ENCODE data around the gene ASS1. TPM values are rescaled to one million over a fixed set of nuclear protein-coding genes. Genes with fewer than 3 reads are reported as not detected.

The ASS1 gene
- total RNA-seq, 2 donors from 2014 or later = not detected

GRCh38 chr9:130408669-130409068 is 36.1 kb upstream of the ASS1 start:
- Mint-ChIP-seq H3K36me3 (no peaks in the 10 kb centered on the region), H3K27ac (no peak overlapping the region)

GRCh38 chr9:130409246-130409645 is 35.5 kb upstream of the ASS1 start:
- no peak for ATAC-seq

More at GRCh38 chr9:130408669-130409068, 36.1 kb upstream of the ASS1 start:
- no peak for DNase-seq (ENCODE audit: low spot score)
- H3K4me3 Mint-ChIP-seq = no peak overlapping the region
- no peaks in the 10 kb centered on the region for H3K9me3 Mint-ChIP-seq
- H3K4me1 Mint-ChIP-seq (ENCODE audit: low read depth in 2 of 2) = no peaks in the 10 kb centered on the region
- no peak for ATAC-seq
- H3K27me3 Mint-ChIP-seq = peaks cover 4 to 8% of the 10 kb centered on the region in 2 donors

GRCh38 chr9:130410443-130410842 is 34.3 kb upstream of the ASS1 start:
- DNase-seq (ENCODE audit: low spot score) (no peak), ATAC-seq (no peak)
- H3K9me3 Mint-ChIP-seq = no peaks in the 10 kb centered on the region
- no peak overlapping the region for H3K27ac Mint-ChIP-seq
- no peaks in the 10 kb centered on the region for H3K4me1 Mint-ChIP-seq (ENCODE audit: low read depth in 2 of 2)
- H3K36me3 Mint-ChIP-seq = no peaks in the 10 kb centered on the region
- H3K4me3 Mint-ChIP-seq = no peak overlapping the region
- peaks cover 9 to 12% of the 10 kb centered on the region in 2 donors for H3K27me3 Mint-ChIP-seq

More at GRCh38 chr9:130409246-130409645, 35.5 kb upstream of the ASS1 start:
- Mint-ChIP-seq H3K4me1 (ENCODE audit: low read depth in 2 of 2) (no peaks in the 10 kb centered on the region), H3K4me3 (no peak overlapping the region), H3K27me3 (peaks cover 7 to 12% of the 10 kb centered on the region in 2 donors), H3K9me3 (no peaks in the 10 kb centered on the region), H3K27ac (no peak overlapping the region), H3K36me3 (no peaks in the 10 kb centered on the region)
- no peak for DNase-seq (ENCODE audit: low spot score)

GRCh38 chr9:130411566-130411915 is 33.2 kb upstream of the ASS1 start:
- Mint-ChIP-seq H3K27me3 (peaks cover 9 to 12% of the 10 kb centered on the region in 2 donors), H3K4me3 (no peak overlapping the region), H3K27ac (no peak overlapping the region), H3K9me3 (no peaks in the 10 kb centered on the region), H3K4me1 (ENCODE audit: low read depth in 2 of 2) (no peaks in the 10 kb centered on the region), H3K36me3 (no peaks in the 10 kb centered on the region)
- no peak for ATAC-seq
- DNase-seq (ENCODE audit: low spot score) = no peak

- Mint-ChIP-seq H3K4me1 (ENCODE audit: low read depth in 2 of 2) (no peaks in the 10 kb centered on the region), H3K4me3 (no peak overlapping the region), H3K36me3 (no peaks in the 10 kb centered on the region), H3K27ac (no peak overlapping the region), H3K9me3 (no peaks in the 10 kb centered on the region), H3K27me3 (peaks cover 9 to 12% of the 10 kb centered on the region in 2 donors)
- ATAC-seq (peak in 1 of 2 donors; percentile 25), DNase-seq (ENCODE audit: low spot score) (no peak)
Observed at GRCh38 chr9:130414081-130414731, 30.6 kb upstream of the ASS1 start.

GRCh38 chr9:130414910-130415746 is 29.6 kb upstream of the ASS1 start:
- Mint-ChIP-seq H3K27ac (no peak overlapping the region), H3K9me3 (no peaks in the 10 kb centered on the region), H3K36me3 (no peaks in the 10 kb centered on the region), H3K27me3 (peaks cover 9 to 12% of the 10 kb centered on the region in 2 donors), H3K4me1 (ENCODE audit: low read depth in 2 of 2) (no peaks in the 10 kb centered on the region), H3K4me3 (no peak overlapping the region)
- DNase-seq (ENCODE audit: low spot score) = no peak
- no peak for ATAC-seq

GRCh38 chr9:130417602-130418001 is 27.2 kb upstream of the ASS1 start:
- no peak for ATAC-seq
- H3K36me3 Mint-ChIP-seq = no peaks in the 10 kb centered on the region
- H3K27me3 Mint-ChIP-seq = peaks cover 12% of the 10 kb centered on the region in 2 donors
- no peak overlapping the region for H3K27ac Mint-ChIP-seq
- H3K9me3 Mint-ChIP-seq = no peaks in the 10 kb centered on the region
- no peak overlapping the region for H3K4me3 Mint-ChIP-seq
- no peak for DNase-seq (ENCODE audit: low spot score)
- no peaks in the 10 kb centered on the region for H3K4me1 Mint-ChIP-seq (ENCODE audit: low read depth in 2 of 2)

GRCh38 chr9:130418776-130419175 is 26.0 kb upstream of the ASS1 start:
- H3K27me3 Mint-ChIP-seq = peaks cover 3 to 8% of the 10 kb centered on the region in 2 donors
- H3K4me1 Mint-ChIP-seq (ENCODE audit: low read depth in 2 of 2) = no peaks in the 10 kb centered on the region
- H3K36me3 Mint-ChIP-seq = no peaks in the 10 kb centered on the region
- no peak for DNase-seq (ENCODE audit: low spot score)
- no peak overlapping the region for H3K27ac Mint-ChIP-seq
- H3K9me3 Mint-ChIP-seq = no peaks in the 10 kb centered on the region
- no peak overlapping the region for H3K4me3 Mint-ChIP-seq
- no peak for ATAC-seq

GRCh38 chr9:130419521-130420035 is 25.2 kb upstream of the ASS1 start:
- Mint-ChIP-seq H3K27me3 (peaks cover 0 to 3% of the 10 kb centered on the region in 2 donors), H3K9me3 (no peaks in the 10 kb centered on the region), H3K4me3 (no peak overlapping the region), H3K27ac (no peak overlapping the region), H3K4me1 (ENCODE audit: low read depth in 2 of 2) (no peaks in the 10 kb centered on the region), H3K36me3 (no peaks in the 10 kb centered on the region)
- ATAC-seq = no peak
- DNase-seq (ENCODE audit: low spot score) = no peak

GRCh38 chr9:130421154-130421801 is 23.5 kb upstream of the ASS1 start:
- Mint-ChIP-seq H3K27ac (no peak overlapping the region), H3K9me3 (no peaks in the 10 kb centered on the region), H3K36me3 (no peaks in the 10 kb centered on the region), H3K27me3 (peaks cover 0 to 3% of the 10 kb centered on the region in 2 donors), H3K4me1 (ENCODE audit: low read depth in 2 of 2) (no peaks in the 10 kb centered on the region), H3K4me3 (no peak overlapping the region)
- ATAC-seq (no peak), DNase-seq (ENCODE audit: low spot score) (no peak)

- DNase-seq (ENCODE audit: low spot score) = no peak
- ATAC-seq = no peak
- Mint-ChIP-seq H3K27ac (no peak overlapping the region), H3K4me3 (no peak overlapping the region), H3K36me3 (no peaks in the 10 kb centered on the region), H3K4me1 (ENCODE audit: low read depth in 2 of 2) (no peaks in the 10 kb centered on the region), H3K9me3 (no peaks in the 10 kb centered on the region), H3K27me3 (peaks cover 0 to 5% of the 10 kb centered on the region in 2 donors)
Observed at GRCh38 chr9:130421802-130422276, 22.9 kb upstream of the ASS1 start.

- no peaks in the 10 kb centered on the region for H3K36me3 Mint-ChIP-seq
- DNase-seq (ENCODE audit: low spot score) = no peak
- no peaks in the 10 kb centered on the region for H3K9me3 Mint-ChIP-seq
- no peak overlapping the region for H3K27ac Mint-ChIP-seq
- H3K27me3 Mint-ChIP-seq = peaks cover 0 to 7% of the 10 kb centered on the region in 2 donors
- H3K4me3 Mint-ChIP-seq = no peak overlapping the region
- H3K4me1 Mint-ChIP-seq (ENCODE audit: low read depth in 2 of 2) = no peaks in the 10 kb centered on the region
- no peak for ATAC-seq
Observed at GRCh38 chr9:130422546-130422945, 22.2 kb upstream of the ASS1 start.

- Mint-ChIP-seq H3K4me1 (ENCODE audit: low read depth in 2 of 2) (no peaks in the 10 kb centered on the region), H3K9me3 (no peaks in the 10 kb centered on the region), H3K4me3 (no peak overlapping the region), H3K36me3 (no peaks in the 10 kb centered on the region), H3K27ac (no peak overlapping the region), H3K27me3 (peaks cover 0 to 7% of the 10 kb centered on the region in 2 donors)
- ATAC-seq (no peak), DNase-seq (ENCODE audit: low spot score) (no peak)
Observed at GRCh38 chr9:130423272-130423671, 21.5 kb upstream of the ASS1 start.
